A549 (cell line): ENCODE results near the gene NCAPD2. TPM values are rescaled to one million over a fixed set of nuclear protein-coding genes. Genes with fewer than 3 reads are reported as not detected.

Source experiments
- ATAC-seq, 2 experiments: fragments of 200-7000 bp in 1 of 2; fragments of >200 bp in 1 of 2; cut with Nextera tagmentation in 1 of 2; cut with Tn5 transposase in 1 of 2; 3 replicates each; pipeline versions ENCODE4 v1.8.0 to v1.9.1; 2018 to 2020; ENCODE audit warnings: mild to moderate bottlenecking in 1 of 2, moderate library complexity in 1 of 2
- CTCF ChIA-PET: fragments of 300-600 bp; sonication (Branson Sonifier 250); formaldehyde crosslinking; extraction: SDS; loops from one replicate; lab custom pipeline; 2021; ENCODE audit warnings: antibody characterized with exemption, inconsistent platforms; lab: Yijun Ruan, JAX
- POLR2A ChIA-PET: fragments of 350-600 bp; formaldehyde crosslinking; extraction: SDS; loops from one replicate; lab custom pipeline; 2021; ENCODE audit warnings: antibody characterized with exemption, inconsistent platforms; lab: Yijun Ruan, JAX
- DNase-seq, 2 experiments: peaks; one replicate each; pipeline versions ENCODE4 v3.0.0 to v3.0.0-alpha.2; 2011 to 2016; ENCODE audit warnings: low read depth in 1 of 2, low spot score in 1 of 2
- FAIRE-seq: peaks from 2 replicates; lab custom pipeline; 2011; peaks lifted over from hg19 to GRCh38; lab: Jason Lieb, UNC
- H3K27ac ChIP-seq, 2 experiments: fragments of >200 bp; sonication (Bioruptor Twin); formaldehyde crosslinking; 3 replicates each; pipeline ENCODE4 v1.5.1; 2016 to 2017
- H3K4me1 ChIP-seq: fragments of >200 bp; sonication (Bioruptor Twin); formaldehyde crosslinking; 3 replicates; pipeline ENCODE4 v1.6.1; 2016
- H3K4me2 ChIP-seq: fragments of >200 bp; sonication (Bioruptor Twin); formaldehyde crosslinking; 3 replicates; pipeline ENCODE4 v1.6.1; 2016
- H3K4me3 ChIP-seq: fragments of >200 bp; sonication (Bioruptor Twin); formaldehyde crosslinking; 3 replicates; pipeline ENCODE4 v1.5.1; 2016
- H3K9me3 ChIP-seq: fragments of >200 bp; sonication (Bioruptor Twin); formaldehyde crosslinking; 3 replicates; pipeline ENCODE4 v1.6.1; 2016
- CBX8 ChIP-seq: fragments of 200-600 bp; sonication (generic); IDR thresholded peaks from 2 replicates; pipeline ENCODE4 v1.6.1; 2016
- CHD2 ChIP-seq: fragments of 150-350 bp; IDR thresholded peaks from 2 replicates; pipeline ENCODE4 v1.6.1; 2014; ENCODE audit warnings: low read length; ENCODE audit not compliant: partially characterized antibody
- EP300 ChIP-seq, 2 experiments: fragments of >200 bp; sonication (Bioruptor Twin); formaldehyde crosslinking; IDR thresholded peaks; 2 replicates in 1 of 2; 3 replicates in 1 of 2; pipeline ENCODE4 v1.6.1; 2016 to 2017
- FOXS1 ChIP-seq: fragments of 250-450 bp; sonication (Bioruptor Pico); IDR thresholded peaks from 2 replicates; pipeline ENCODE4 v1.5.0; 2020; ENCODE audit warnings: mild to moderate bottlenecking, moderate library complexity
- GATA3 ChIP-seq: IDR thresholded peaks from 2 replicates; pipeline ENCODE4 v1.6.1; 2012; ENCODE audit warnings: borderline replicate concordance
- HEYL ChIP-seq: fragments of 250-450 bp; sonication (Bioruptor Pico); IDR thresholded peaks from 2 replicates; pipeline ENCODE4 v1.8.0; 2021; ENCODE audit warnings: mild to moderate bottlenecking, moderate library complexity
- HOXA7 ChIP-seq: fragments of 250-450 bp; sonication (Bioruptor Pico); IDR thresholded peaks from 2 replicates; pipeline ENCODE4 v1.5.0; 2020; ENCODE audit warnings: mild to moderate bottlenecking, moderate library complexity
- JUN ChIP-seq, 2 experiments: fragments of >200 bp; sonication (Bioruptor Twin); formaldehyde crosslinking; IDR thresholded peaks; 2 replicates in 1 of 2; 3 replicates in 1 of 2; pipeline ENCODE4 v1.6.1; 2016 to 2017
- JUNB ChIP-seq: fragments of >200 bp; sonication (Bioruptor Twin); formaldehyde crosslinking; IDR thresholded peaks from 2 replicates; pipeline ENCODE4 v1.6.1; 2016
- KDM1A ChIP-seq: fragments of 200-600 bp; sonication (generic); IDR thresholded peaks from 2 replicates; pipeline ENCODE4 v1.6.1; 2016; ENCODE audit warnings: low read depth, mild to moderate bottlenecking
- MAX ChIP-seq: IDR thresholded peaks from 2 replicates; pipeline ENCODE4 v1.6.1; 2012
- MYC ChIP-seq: IDR thresholded peaks from 2 replicates; pipeline ENCODE4 v1.6.1; 2012; ENCODE audit warnings: mild to moderate bottlenecking, inconsistent platforms, low read length, improper control_type of control experiment, borderline replicate concordance
- NFE2L2 ChIP-seq: fragments of 150-350 bp; conservative IDR thresholded peaks from 2 replicates; pipeline ENCODE4 v1.6.1; 2014; ENCODE audit warnings: low read length
- PHF8 ChIP-seq: fragments of 200-600 bp; sonication (generic); IDR thresholded peaks from 2 replicates; pipeline ENCODE4 v1.6.1; 2016; ENCODE audit warnings: low read depth, mild to moderate bottlenecking, antibody characterized with exemption, moderate library complexity, borderline replicate concordance
- POLR2A ChIP-seq: IDR thresholded peaks from 2 replicates; pipeline ENCODE4 v1.6.1; 2012; ENCODE audit warnings: mild to moderate bottlenecking, low read length
- RAD21 ChIP-seq, 2 experiments: fragments of >200 bp in 1 of 2; sonication (Bioruptor Twin) in 1 of 2; formaldehyde crosslinking in 1 of 2; IDR thresholded peaks in 1 of 2; conservative IDR thresholded peaks in 1 of 2; 2 replicates in 1 of 2; 3 replicates in 1 of 2; pipeline ENCODE4 v1.6.1; 2012 to 2018; ENCODE audit warnings: inconsistent platforms in 1 of 2
- RCOR1 ChIP-seq: fragments of 150-350 bp; IDR thresholded peaks from 2 replicates; pipeline ENCODE4 v1.6.1; 2014; ENCODE audit warnings: antibody characterized with exemption, low read length, low read depth
- REST ChIP-seq: fragments of 200-600 bp; sonication (generic); IDR thresholded peaks from 2 replicates; pipeline ENCODE4 v1.6.1; 2016; ENCODE audit warnings: antibody characterized with exemption, mild to moderate bottlenecking, moderate library complexity
- RFX5 ChIP-seq: fragments of 450-650 bp; IDR thresholded peaks from 2 replicates; pipeline ENCODE4 v1.7.1; 2014; ENCODE audit warnings: antibody characterized with exemption, mild to moderate bottlenecking, moderate library complexity
- SMC3 ChIP-seq: fragments of >200 bp; sonication (Bioruptor Twin); formaldehyde crosslinking; IDR thresholded peaks from 3 replicates; pipeline ENCODE4 v1.6.1; 2018; ENCODE audit warnings: inconsistent platforms
- ZC3H11A ChIP-seq: fragments of 450-650 bp; IDR thresholded peaks from 2 replicates; pipeline ENCODE4 v1.6.1; 2014; ENCODE audit warnings: antibody characterized with exemption, mild to moderate bottlenecking
- ZFP36 ChIP-seq: fragments of 450-650 bp; IDR thresholded peaks from 2 replicates; pipeline ENCODE4 v1.6.1; 2014; ENCODE audit warnings: borderline replicate concordance; ENCODE audit not compliant: partially characterized antibody
- ZNF302 ChIP-seq: fragments of 250-450 bp; sonication (Bioruptor Pico); IDR thresholded peaks from 2 replicates; pipeline ENCODE4 v1.9.0; 2021; ENCODE audit warnings: inconsistent platforms, mild to moderate bottlenecking, moderate library complexity
- ZSCAN20 ChIP-seq: fragments of 250-450 bp; sonication (Bioruptor Pico); IDR thresholded peaks from 2 replicates; pipeline ENCODE4 v1.8.0; 2022; ENCODE audit warnings: mild to moderate bottlenecking, moderate library complexity
- WGBS: methylation state at CpG from one replicate; pipeline ENCODE4 v1.1.6; 2017; ENCODE audit errors: missing lambda C conversion rate; 5-methylcytosine and 5-hydroxymethylcytosine counted together
- polyA plus RNA-seq, 4 experiments: library from polyadenylated mRNA; depleted of rRNA in 3 of 4; stranded (reverse); fragments of >200 nt; fragmentation: RNase III in 1 of 4; extraction: RNeasy Plus Mini Kit Qiagen cat#74134 plus additional on column Dnase treatment in 1 of 4; gene quantifications; 2 replicates in 3 of 4; 3 replicates in 1 of 4; pipeline ENCODE4 v1.2.3, GENCODE V29; 2011 to 2017
- TF ChIP-seq, protein P1 (sequence below): fragments of 250-450 bp; sonication (Bioruptor Pico); IDR thresholded peaks from 2 replicates; pipeline ENCODE4 v1.5.0; 2020; ENCODE audit warnings: low read depth, mild to moderate bottlenecking, moderate library complexity

NCAPD2 gene
- polyA plus RNA-seq, 2 of the 4 experiments (the other 2 are of a cell fraction), result 82.0 to 130 TPM

- no peak for FAIRE-seq
- ChIA-PET CTCF (interaction anchor here (24.1 kb wide), 1 partner anchor 23 kb away, joined by 491 read pairs; the partner anchor contains the start of genes GAPDH and IFFO1), POLR2A (no interaction called here)
- Histone ChIP-seq H3K4me3 (no peak overlapping the region; the same call in 2 of the 3 replicates), H3K4me2 (peak overlapping the region; percentile 92), H3K9me3 (no peaks in the 10 kb centered on the region), H3K27ac (peak overlapping the region in 1 of 2 experiments; percentile 97; a peak in 3 of 6 replicates), H3K4me1 (peaks cover 23% of the 10 kb centered on the region)
- no peak for ATAC-seq
- TF ChIP-seq CHD2, result no peak
- TF ChIP-seq ZC3H11A, result no peak
- no peak for TF ChIP-seq KDM1A
- no peak for TF ChIP-seq REST
- TF ChIP-seq MAX, result no peak
- no peak for TF ChIP-seq CBX8
- TF ChIP-seq EP300 (IDR thresholded peaks at IDR 0.05), result no peak
- TF ChIP-seq POLR2A, result no peak
- TF ChIP-seq HOXA7 (CRISPR knock-in tag), result no peak
- no peak for TF ChIP-seq SMC3
- TF ChIP-seq ZSCAN20 (CRISPR knock-in tag), result no peak
- no peak for TF ChIP-seq ZFP36
- no peak for TF ChIP-seq RCOR1
- TF ChIP-seq MYC, result no peak
- no peak for TF ChIP-seq FOXS1 (CRISPR knock-in tag)
- TF ChIP-seq JUN (IDR thresholded peaks at IDR 0.05), result no peak
- TF ChIP-seq, protein P1, sequence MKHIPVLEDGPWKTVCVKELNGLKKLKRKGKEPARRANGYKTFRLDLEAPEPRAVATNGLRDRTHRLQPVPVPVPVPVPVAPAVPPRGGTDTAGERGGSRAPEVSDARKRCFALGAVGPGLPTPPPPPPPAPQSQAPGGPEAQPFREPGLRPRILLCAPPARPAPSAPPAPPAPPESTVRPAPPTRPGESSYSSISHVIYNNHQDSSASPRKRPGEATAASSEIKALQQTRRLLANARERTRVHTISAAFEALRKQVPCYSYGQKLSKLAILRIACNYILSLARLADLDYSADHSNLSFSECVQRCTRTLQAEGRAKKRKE (CRISPR knock-in tag), result no peak
- TF ChIP-seq NFE2L2, result no peak
- TF ChIP-seq ZNF302 (CRISPR knock-in tag), result no peak
- DNase-seq, result no peak
- WGBS, result 91% methylated on average over 12 of the region's 12 CpGs
Observed at GRCh38 chr12:6569312-6569711, 75.4 kb downstream of the NCAPD2 start.

- CTCF ChIA-PET, result interaction anchor here (0.6 to 3.4 kb wide), 18 partner anchors 11 to 274 kb away, joined by 3 to 49 read pairs (median 5); partner anchors contain the start of gene GAPDH
- Histone ChIP-seq H3K27ac (no peak overlapping the region), H3K4me2 (peak overlapping the region; percentile 92; the same call in 1 of the 3 replicates), H3K9me3 (no peaks in the 10 kb centered on the region), H3K4me3 (no peak overlapping the region), H3K4me1 (peaks cover 23% of the 10 kb centered on the region)
- POLR2A ChIA-PET, result interaction anchor here (1.2 to 1.3 kb wide), 2 partner anchors 36 to 119 kb away, joined by 5 to 6 read pairs; partner anchors contain the start of genes GAPDH and ZNF384
- DNase-seq, result no peak
- FAIRE-seq, result no peak
- 88% methylated on average over 7 of the region's 7 CpGs for WGBS
- no peak for TF ChIP-seq JUNB
- TF ChIP-seq RFX5, result no peak
- TF ChIP-seq HEYL (CRISPR knock-in tag), result no peak
- TF ChIP-seq ZFP36, result no peak
- TF ChIP-seq GATA3, result no peak
- no peak for TF ChIP-seq HOXA7 (CRISPR knock-in tag)
- TF ChIP-seq NFE2L2, result no peak
- no peak for TF ChIP-seq PHF8
- TF ChIP-seq RAD21 (conservative IDR thresholded peaks at IDR 0.05 in 1 of 2, IDR thresholded peaks at IDR 0.05 in 1 of 2), result no peak
- TF ChIP-seq, protein P1 (CRISPR knock-in tag), result no peak
- TF ChIP-seq MYC, result no peak
- TF ChIP-seq ZNF302 (CRISPR knock-in tag), result no peak
- ATAC-seq, result no peak
Observed at GRCh38 chr12:6569786-6570185, 75.9 kb downstream of the NCAPD2 start.
